Measurements from ENCODE around the gene CARD11. TPM values are rescaled to one million over a fixed set of nuclear protein-coding genes. Genes with fewer than 3 reads are reported as not detected.

The CARD11 gene
- total RNA-seq, 1 donor from 2014 or later, result 0.16 TPM

DNA sequence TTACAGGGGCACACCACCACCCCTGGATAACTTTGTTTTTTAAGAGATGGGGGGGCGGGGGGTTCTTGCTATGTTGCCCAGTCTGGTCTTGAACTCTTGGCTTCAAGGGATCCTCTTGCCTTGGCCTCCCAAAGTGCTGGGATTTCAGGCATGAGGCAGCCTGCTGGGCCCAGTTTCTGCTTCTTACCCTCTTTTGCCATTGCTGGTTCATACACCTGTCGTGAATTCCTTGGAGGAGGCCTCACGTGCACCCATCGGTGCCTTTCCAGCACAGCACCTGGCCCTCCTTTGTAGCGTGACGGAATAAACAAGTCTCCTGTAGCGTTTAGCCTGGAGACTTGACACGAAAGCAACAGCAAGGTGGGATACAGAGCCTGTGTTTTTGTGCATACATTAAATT lies 75.5 kb downstream of the CARD11 start:
- Histone ChIP-seq H3K36me3 (no peaks in the 10 kb centered on the region), H3K4me3 (no peak overlapping the region), H3K27me3 (ENCODE audit: low read depth) (peaks cover 13% of the 10 kb centered on the region), H3K9me3 (replicated peaks) (peaks cover 42% of the 10 kb centered on the region), H3K4me1 (no peaks in the 10 kb centered on the region), H3K27ac (replicated peaks) (no peak overlapping the region)
- TF ChIP-seq CTCF (IDR thresholded peaks at IDR 0.05; ENCODE audit: borderline replicate concordance), result no peak
- no peak for DNase-seq
- intact Hi-C loops (cut with micrococcal nuclease), result no loop called here

DNA sequence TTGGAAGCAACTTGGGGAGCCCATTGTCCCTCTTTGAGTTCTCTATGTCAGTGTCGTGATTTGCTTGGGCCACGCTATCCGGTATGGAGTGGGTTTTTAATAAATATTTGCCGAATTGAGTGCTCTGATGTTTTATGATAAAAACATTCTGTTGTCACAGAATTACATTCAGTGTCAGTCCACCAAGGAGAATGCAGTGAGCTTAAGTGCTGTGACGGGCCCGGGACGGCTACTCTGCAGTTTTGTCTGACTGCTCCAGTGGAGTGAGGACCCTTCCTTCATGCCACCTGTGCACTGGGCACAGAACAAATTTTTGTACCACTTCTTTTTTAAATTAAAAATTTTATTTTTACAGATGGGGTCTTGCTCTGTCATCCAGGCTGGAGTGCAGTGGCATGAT lies 76.0 kb downstream of the CARD11 start:
- intact Hi-C loops (cut with micrococcal nuclease), result no loop called here
- Histone ChIP-seq H3K9me3 (replicated peaks) (peaks cover 47% of the 10 kb centered on the region), H3K36me3 (no peaks in the 10 kb centered on the region), H3K27me3 (ENCODE audit: low read depth) (peaks cover 8% of the 10 kb centered on the region), H3K4me3 (no peak overlapping the region), H3K4me1 (no peaks in the 10 kb centered on the region), H3K27ac (replicated peaks) (no peak overlapping the region)
- no peak for TF ChIP-seq CTCF (IDR thresholded peaks at IDR 0.05; ENCODE audit: borderline replicate concordance)
- no peak for DNase-seq

- Histone ChIP-seq H3K4me3 (no peak overlapping the region), H3K36me3 (no peaks in the 10 kb centered on the region), H3K4me1 (no peaks in the 10 kb centered on the region), H3K27ac (replicated peaks) (no peak overlapping the region), H3K9me3 (replicated peaks) (peaks cover 47% of the 10 kb centered on the region), H3K27me3 (ENCODE audit: low read depth) (peaks cover 3% of the 10 kb centered on the region)
- TF ChIP-seq CTCF (IDR thresholded peaks at IDR 0.05; ENCODE audit: borderline replicate concordance), result no peak
- DNase-seq, result no peak
- intact Hi-C loops (cut with micrococcal nuclease), result no loop called here
Observed at GRCh38 chr7:2967253-2967652, 76.4 kb downstream of the CARD11 start.

- Histone ChIP-seq H3K9me3 (replicated peaks) (peaks cover 47% of the 10 kb centered on the region), H3K27ac (replicated peaks) (no peak overlapping the region), H3K4me3 (no peak overlapping the region), H3K27me3 (ENCODE audit: low read depth) (peaks cover 1% of the 10 kb centered on the region), H3K4me1 (no peaks in the 10 kb centered on the region), H3K36me3 (no peaks in the 10 kb centered on the region)
- intact Hi-C loops (cut with micrococcal nuclease), result no loop called here
- no peak for TF ChIP-seq CTCF (IDR thresholded peaks at IDR 0.05; ENCODE audit: borderline replicate concordance)
- DNase-seq, result no peak
Observed at GRCh38 chr7:2966466-2967078, 77.1 kb downstream of the CARD11 start.

DNA sequence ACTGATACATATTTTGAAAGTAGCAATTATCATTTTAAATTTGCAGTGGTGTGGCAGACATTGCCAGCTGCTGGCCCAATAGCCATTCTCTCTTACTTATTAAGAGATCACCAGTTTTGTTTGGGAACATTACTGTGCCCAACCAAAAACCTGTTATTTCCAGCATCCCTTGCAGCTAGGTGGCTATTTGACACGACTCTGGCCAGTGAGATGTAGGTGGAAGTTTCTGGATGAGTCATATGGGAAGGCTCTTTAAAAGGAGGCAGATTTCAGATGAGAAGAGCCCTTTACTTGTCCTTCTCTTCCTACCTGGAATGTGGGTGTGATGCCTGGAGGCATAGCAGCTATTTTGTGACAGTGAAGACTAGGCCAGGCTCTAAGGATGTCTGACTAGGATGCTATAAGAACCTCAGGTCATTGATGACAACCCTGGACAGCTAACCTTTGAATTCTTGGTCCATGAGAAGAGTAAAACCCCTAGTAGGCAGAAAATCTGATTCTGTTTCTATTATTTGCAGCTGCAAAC lies 77.9 kb downstream of the CARD11 start:
- H3K4me3 ChIP-seq, result no peak overlapping the region
- peaks cover 47% of the 10 kb centered on the region for H3K9me3 ChIP-seq (replicated peaks)
- intact Hi-C loops (cut with micrococcal nuclease), result no loop called here
- no peak overlapping the region for H3K27ac ChIP-seq (replicated peaks)
- no peak for TF ChIP-seq CTCF (IDR thresholded peaks at IDR 0.05; ENCODE audit: borderline replicate concordance)
- H3K36me3 ChIP-seq, result no peaks in the 10 kb centered on the region
- H3K27me3 ChIP-seq (ENCODE audit: low read depth), result peaks cover 9% of the 10 kb centered on the region
- no peaks in the 10 kb centered on the region for H3K4me1 ChIP-seq
- no peak for DNase-seq

All from left ventricle myocardium inferior (tissue), 1 donor.